Naive thymus-derived CD4-positive, alpha-beta T cell (primary cell): ENCODE results near the gene NPHP4. TPM values are rescaled to one million over a fixed set of nuclear protein-coding genes. Genes with fewer than 3 reads are reported as not detected.

Experiments
- ATAC-seq: fragments of 150-1000 bp; cut with Tn5 transposase; 2 replicates; pipeline ENCODE4 v1.10.0; 2021; ENCODE audit warnings: mild to moderate bottlenecking, moderate library complexity
- CTCF ChIA-PET: fragments of 350-600 bp; sonication (Branson Sonifier 250); formaldehyde crosslinking; loops from one replicate; lab custom pipeline; 2021; ENCODE audit warnings: antibody characterized with exemption; lab: Charles Lee
- POLR2A ChIA-PET: fragments of 350-600 bp; sonication (Branson Sonifier 250); formaldehyde crosslinking; loops from one replicate; lab custom pipeline; 2021; ENCODE audit warnings: antibody characterized with exemption, inconsistent platforms; lab: Charles Lee
- DNase-seq, 9 donors: peaks; one replicate each; pipeline versions ENCODE4 v3.0.0 to v3.0.0-alpha.2; 2020 to 2022; ENCODE audit warnings: mixed read lengths in 1 of 9
- H3K27ac ChIP-seq: one replicate; pipeline ENCODE4 v1.7.0; 2013; ENCODE audit warnings: mild to moderate bottlenecking, low read depth, low read length, moderate library complexity
- H3K27me3 ChIP-seq, 2 donors: one replicate each; pipeline ENCODE4 v1.7.0; 2013; ENCODE audit warnings: low read length in 2 of 2, mild to moderate bottlenecking in 2 of 2, moderate library complexity in 2 of 2; ENCODE audit not compliant: control insufficient read depth in 2 of 2, insufficient read depth in 2 of 2
- H3K36me3 ChIP-seq, 3 experiments: 1 replicate in 2 of 3; 2 replicates in 1 of 3; pipeline ENCODE4 v1.7.0; 2013; ENCODE audit warnings: low read length in 3 of 3, mild to moderate bottlenecking in 3 of 3, moderate library complexity in 1 of 3; ENCODE audit not compliant: insufficient read depth in 3 of 3, control insufficient read depth in 2 of 3
- H3K4me1 ChIP-seq, 2 donors: one replicate each; pipeline ENCODE4 v1.7.0; 2013; ENCODE audit warnings: low read length in 2 of 2, mild to moderate bottlenecking in 2 of 2, moderate library complexity in 1 of 2; ENCODE audit not compliant: control insufficient read depth in 2 of 2, insufficient read depth in 2 of 2
- H3K4me3 ChIP-seq: 2 replicates; pipeline ENCODE4 v1.7.0; 2013; ENCODE audit warnings: mild to moderate bottlenecking, low read length
- H3K9me3 ChIP-seq, 3 experiments: 1 replicate in 2 of 3; 2 replicates in 1 of 3; pipeline ENCODE4 v1.7.0; 2013; ENCODE audit warnings: low read length in 3 of 3; ENCODE audit not compliant: control insufficient read depth in 2 of 3
- H3K27ac Mint-ChIP-seq, 9 donors: one replicate each; pipeline ENCODE4 v1.8.0; 2020 to 2022; ENCODE audit warnings: mixed read lengths in 9 of 9, mild to moderate bottlenecking in 8 of 9, moderate library complexity in 5 of 9, inconsistent platforms in 2 of 9
- H3K27me3 Mint-ChIP-seq, 5 donors: one replicate each; pipeline ENCODE4 v1.8.0; 2021 to 2022; ENCODE audit warnings: mixed read lengths in 5 of 5, mild to moderate bottlenecking in 1 of 5
- H3K36me3 Mint-ChIP-seq, 5 donors: one replicate each; pipeline ENCODE4 v1.8.0; 2020 to 2022; ENCODE audit warnings: mixed read lengths in 5 of 5, mild to moderate bottlenecking in 3 of 5, inconsistent platforms in 1 of 5
- H3K4me1 Mint-ChIP-seq, 7 donors: one replicate each; pipeline ENCODE4 v1.8.0; 2020 to 2022; ENCODE audit warnings: mixed read lengths in 7 of 7, mild to moderate bottlenecking in 3 of 7, inconsistent platforms in 1 of 7
- H3K4me3 Mint-ChIP-seq, 10 donors: one replicate each; pipeline ENCODE4 v1.8.0; 2020 to 2022; ENCODE audit warnings: mild to moderate bottlenecking in 10 of 10, mixed read lengths in 10 of 10, moderate library complexity in 6 of 10, inconsistent platforms in 2 of 10
- H3K9me3 Mint-ChIP-seq, 11 donors: one replicate each; pipeline ENCODE4 v1.8.0; 2020 to 2022; ENCODE audit warnings: mixed read lengths in 11 of 11, mild to moderate bottlenecking in 4 of 11, inconsistent platforms in 1 of 11, moderate library complexity in 1 of 11
- intact Hi-C, 2 donors: fragments of 100-400 bp; cut with micrococcal nuclease; formaldehyde crosslinking; loops; one replicate each; pipeline ENCODE4 v1.15.1; 2023
- polyA plus RNA-seq, 2 donors: library from polyadenylated mRNA; unstranded; fragments of 300-500 nt; fragmentation: Illumina TruSeq; gene quantifications; one replicate each; pipeline ENCODE4 v1.2.3, GENCODE V29; 2021
- total RNA-seq, 6 experiments: library from RNA in 5 of 6; stranded (reverse) in 5 of 6; gene quantifications; 1 replicate in 5 of 6; 2 replicates in 1 of 6; pipeline ENCODE4 v1.2.3 and lab custom pipeline; 2021 to 2026

Gene NPHP4
- total and polyA plus RNA-seq, 7 experiments from 2014 or later: 0.40 to 20.6 (median 9.2) TPM

GRCh38 chr1:5994713-5995621 lies 2.7 kb upstream of the NPHP4 start:
- peaks cover 23 to 32% of the 10 kb centered on the region in 2 donors for H3K4me1 ChIP-seq
- ATAC-seq: peak; percentile 37
- DNase-seq: peak in 8 of 9 donors; percentile 52 to 80 (median 73)
- intact Hi-C loops: loop anchor here (5.0 kb wide), 2 partner anchors 397 to 607 kb away; partner anchors contain the start of genes KLHL21 (in 2 of the 2) and ACOT7 (in 1 of the 2)
- no peaks in the 10 kb centered on the region for H3K27me3 ChIP-seq
- POLR2A ChIA-PET: interaction anchor here (0.6 to 4.2 kb wide), 4 partner anchors 8 to 204 kb away, joined by 3 to 67 read pairs (median 4); no protein-coding TSS in a partner anchor
- peak overlapping the region; percentile 65 for H3K27ac ChIP-seq
- Mint-ChIP-seq H3K36me3 (peaks cover 0 to 11% (median 0%) of the 10 kb centered on the region in 5 donors), H3K4me1 (peaks cover 29 to 57% (median 48%) of the 10 kb centered on the region in 7 donors), H3K27ac (peak overlapping the region; percentile 88 to 97 (median 95)), H3K4me3 (peak overlapping the region; percentile 88 to 100 (median 96)), H3K27me3 (peaks cover 0 to 2% (median 0%) of the 10 kb centered on the region in 5 donors), H3K9me3 (peaks cover 0 to 4% (median 0%) of the 10 kb centered on the region in 11 donors)
- peaks cover 0 to 14% (median 0%) of the 10 kb centered on the region in 3 experiments for H3K36me3 ChIP-seq
- no peaks in the 10 kb centered on the region for H3K9me3 ChIP-seq
- H3K4me3 ChIP-seq: peak overlapping the region; percentile 88
- CTCF ChIA-PET: interaction anchor here (1.0 kb wide), 1 partner anchor 27 kb away, joined by 4 read pairs; no protein-coding TSS in a partner anchor

GRCh38 chr1:5993556-5994491 lies 1.6 kb upstream of the NPHP4 start:
- Histone ChIP-seq H3K4me3 (peak overlapping the region; percentile 88), H3K9me3 (no peaks in the 10 kb centered on the region), H3K27ac (peak overlapping the region; percentile 65), H3K27me3 (no peaks in the 10 kb centered on the region), H3K36me3 (peaks cover 0 to 14% (median 0%) of the 10 kb centered on the region in 3 experiments), H3K4me1 (peaks cover 23 to 32% of the 10 kb centered on the region in 2 donors)
- peaks cover 0 to 11% (median 0%) of the 10 kb centered on the region in 5 donors for H3K36me3 Mint-ChIP-seq
- DNase-seq: peak in 5 of 9 donors; percentile 11 to 44 (median 20)
- peak overlapping the region; percentile 88 to 100 (median 96) for H3K4me3 Mint-ChIP-seq
- H3K27ac Mint-ChIP-seq: peak overlapping the region; percentile 88 to 97 (median 96)
- intact Hi-C loops: loop anchor here (2.0 to 5.0 kb wide), 5 partner anchors 105 to 791 kb away; partner anchors contain the start of genes KLHL21 (in 2 of the 2), ACOT7 (in 1 of the 2), CAMTA1 (in 1 of the 2) and ICMT (in 1 of the 2)
- H3K4me1 Mint-ChIP-seq: peaks cover 29 to 55% (median 50%) of the 10 kb centered on the region in 7 donors
- peaks cover 0 to 2% (median 0%) of the 10 kb centered on the region in 5 donors for H3K27me3 Mint-ChIP-seq
- H3K9me3 Mint-ChIP-seq: peaks cover 0 to 4% (median 0%) of the 10 kb centered on the region in 11 donors
- ChIA-PET CTCF (interaction anchor here (0.8 to 1.0 kb wide), 2 partner anchors 13 to 28 kb away, joined by 3 to 4 read pairs; no protein-coding TSS in a partner anchor), POLR2A (interaction anchor here (0.9 to 4.2 kb wide), 5 partner anchors 14 to 205 kb away, joined by 3 to 67 read pairs (median 3); no protein-coding TSS in a partner anchor)
- no peak for ATAC-seq

- Mint-ChIP-seq H3K27me3 (peaks cover 0 to 2% (median 0%) of the 10 kb centered on the region in 5 donors), H3K36me3 (peaks cover 0 to 11% (median 0%) of the 10 kb centered on the region in 5 donors), H3K4me1 (peaks cover 27 to 55% (median 47%) of the 10 kb centered on the region in 7 donors), H3K9me3 (peaks cover 0 to 4% (median 0%) of the 10 kb centered on the region in 11 donors), H3K4me3 (peak overlapping the region; percentile 88 to 100 (median 96)), H3K27ac (peak overlapping the region; percentile 88 to 97 (median 96))
- Histone ChIP-seq H3K4me1 (peaks cover 23 to 32% of the 10 kb centered on the region in 2 donors), H3K36me3 (peaks cover 0 to 14% (median 0%) of the 10 kb centered on the region in 3 experiments), H3K9me3 (no peaks in the 10 kb centered on the region), H3K27me3 (no peaks in the 10 kb centered on the region), H3K4me3 (peak overlapping the region; percentile 88), H3K27ac (peak overlapping the region; percentile 65)
- no peak for ATAC-seq
- POLR2A ChIA-PET: interaction anchor here (0.9 to 4.2 kb wide), 4 partner anchors 34 to 206 kb away, joined by 3 to 67 read pairs (median 4); no protein-coding TSS in a partner anchor
- CTCF ChIA-PET: interaction anchor here (0.8 to 1.0 kb wide), 2 partner anchors 13 to 17 kb away, joined by 3 read pairs; no protein-coding TSS in a partner anchor
- DNase-seq: peak in 5 of 9 donors; percentile 4 to 38 (median 16)
- intact Hi-C loops: loop anchor here (1.0 to 5.0 kb wide), 8 partner anchors 33 to 792 kb away; partner anchors contain the start of genes ACOT7 (in 2 of the 2), KLHL21 (in 2 of the 2), RPL22 (in 2 of the 2) and CAMTA1 (in 1 of the 2)
These were observed 760 bp upstream of the NPHP4 start for GRCh38 chr1:5992814-5993555.

- ChIA-PET POLR2A (interaction anchor here (1.3 to 4.2 kb wide), 2 partner anchors 36 kb away, joined by 11 to 67 read pairs; no protein-coding TSS in a partner anchor), CTCF (interaction anchor here (1.1 kb wide), 1 partner anchor 37 kb away, joined by 8 read pairs; no protein-coding TSS in a partner anchor)
These were observed 722 bp downstream of the NPHP4 start for GRCh38 chr1:5991381-5992025.

More at GRCh38 chr1:5991381-5992025, 722 bp downstream of the NPHP4 start:
- peak in 8 of 9 donors; percentile 35 to 58 (median 40) for DNase-seq
- Histone ChIP-seq H3K4me1 (peaks cover 23 to 32% of the 10 kb centered on the region in 2 donors), H3K27me3 (no peaks in the 10 kb centered on the region), H3K4me3 (peak overlapping the region; percentile 88), H3K9me3 (no peaks in the 10 kb centered on the region), H3K27ac (peak overlapping the region; percentile 94), H3K36me3 (peaks cover 0 to 7% (median 0%) of the 10 kb centered on the region in 3 experiments)
- H3K27ac Mint-ChIP-seq: peak overlapping the region; percentile 75 to 97 (median 93)
- H3K27me3 Mint-ChIP-seq: peaks cover 0 to 2% (median 0%) of the 10 kb centered on the region in 5 donors
- peak; percentile 54 for ATAC-seq
- H3K4me3 Mint-ChIP-seq: peak overlapping the region; percentile 87 to 100 (median 95)
- peaks cover 23 to 49% (median 40%) of the 10 kb centered on the region in 7 donors for H3K4me1 Mint-ChIP-seq
- H3K9me3 Mint-ChIP-seq: peaks cover 0 to 4% (median 0%) of the 10 kb centered on the region in 11 donors
- intact Hi-C loops: loop anchor here (1.0 to 5.0 kb wide), 8 partner anchors 35 to 793 kb away; partner anchors contain the start of genes ACOT7 (in 2 of the 2), KLHL21 (in 2 of the 2), RPL22 (in 2 of the 2) and CAMTA1 (in 1 of the 2)
- H3K36me3 Mint-ChIP-seq: peaks cover 0 to 14% (median 0%) of the 10 kb centered on the region in 5 donors
